GM10266 (cell line): ENCODE data around the gene UGT1A4.

Experiments used
- DNase-seq: peaks from one replicate; pipeline ENCODE4 v3.0.0; 2012; ENCODE audit errors: extremely low spot score
- TF ChIP-seq, protein P1 (sequence below): IDR thresholded peaks from 2 replicates; pipeline ENCODE4 v1.5.1; 2012; ENCODE audit warnings: mild to moderate bottlenecking, low read depth; ENCODE audit not compliant: control insufficient read depth, insufficient read depth; ENCODE audit errors: missing control alignments

UGT1A4 gene

DNA sequence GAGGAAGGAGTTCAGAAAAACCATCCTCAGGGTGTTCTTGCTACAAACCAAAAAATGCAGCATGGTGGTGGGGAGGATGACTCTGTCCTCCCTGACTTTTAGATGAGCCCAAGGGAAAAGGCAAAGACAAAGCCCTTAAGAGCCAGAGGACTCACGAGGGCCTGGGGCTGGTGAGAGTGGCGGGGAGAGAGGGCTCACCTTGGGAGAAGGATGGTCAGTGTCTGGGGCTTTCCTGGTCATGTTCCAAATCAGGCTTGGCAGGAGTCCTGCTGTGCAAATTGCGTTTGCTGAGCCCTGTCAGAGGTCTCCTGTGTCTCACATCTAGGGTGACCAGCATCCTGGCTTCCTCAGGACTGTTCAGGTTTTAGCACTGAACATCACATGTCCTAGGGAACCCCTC lies 46.2 kb downstream of the UGT1A4 start:
- DNase-seq, result no peak
- TF ChIP-seq, protein P1, sequence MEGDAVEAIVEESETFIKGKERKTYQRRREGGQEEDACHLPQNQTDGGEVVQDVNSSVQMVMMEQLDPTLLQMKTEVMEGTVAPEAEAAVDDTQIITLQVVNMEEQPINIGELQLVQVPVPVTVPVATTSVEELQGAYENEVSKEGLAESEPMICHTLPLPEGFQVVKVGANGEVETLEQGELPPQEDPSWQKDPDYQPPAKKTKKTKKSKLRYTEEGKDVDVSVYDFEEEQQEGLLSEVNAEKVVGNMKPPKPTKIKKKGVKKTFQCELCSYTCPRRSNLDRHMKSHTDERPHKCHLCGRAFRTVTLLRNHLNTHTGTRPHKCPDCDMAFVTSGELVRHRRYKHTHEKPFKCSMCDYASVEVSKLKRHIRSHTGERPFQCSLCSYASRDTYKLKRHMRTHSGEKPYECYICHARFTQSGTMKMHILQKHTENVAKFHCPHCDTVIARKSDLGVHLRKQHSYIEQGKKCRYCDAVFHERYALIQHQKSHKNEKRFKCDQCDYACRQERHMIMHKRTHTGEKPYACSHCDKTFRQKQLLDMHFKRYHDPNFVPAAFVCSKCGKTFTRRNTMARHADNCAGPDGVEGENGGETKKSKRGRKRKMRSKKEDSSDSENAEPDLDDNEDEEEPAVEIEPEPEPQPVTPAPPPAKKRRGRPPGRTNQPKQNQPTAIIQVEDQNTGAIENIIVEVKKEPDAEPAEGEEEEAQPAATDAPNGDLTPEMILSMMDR, result no peak

DNA sequence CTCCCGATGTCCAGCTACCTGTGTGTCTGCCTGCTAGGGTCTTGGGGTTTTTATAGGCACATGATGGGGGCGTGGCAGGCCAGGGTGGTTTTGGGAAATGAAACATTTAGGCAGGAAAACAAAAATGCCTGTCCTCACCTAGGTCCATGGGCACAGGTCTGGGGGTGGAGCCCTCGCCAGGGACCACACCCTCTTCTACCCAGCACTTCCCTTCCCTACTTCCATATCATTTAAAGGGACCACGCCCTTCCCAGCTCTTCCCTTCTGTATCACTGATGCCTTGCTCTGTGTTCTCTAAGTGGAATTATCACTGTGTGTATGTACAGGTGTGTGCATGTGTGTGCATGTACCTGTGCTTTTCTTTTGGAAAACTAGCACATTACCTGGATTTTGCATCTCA lies 47.9 kb downstream of the UGT1A4 start:
- TF ChIP-seq, protein P1, result no peak
- no peak for DNase-seq

DNA sequence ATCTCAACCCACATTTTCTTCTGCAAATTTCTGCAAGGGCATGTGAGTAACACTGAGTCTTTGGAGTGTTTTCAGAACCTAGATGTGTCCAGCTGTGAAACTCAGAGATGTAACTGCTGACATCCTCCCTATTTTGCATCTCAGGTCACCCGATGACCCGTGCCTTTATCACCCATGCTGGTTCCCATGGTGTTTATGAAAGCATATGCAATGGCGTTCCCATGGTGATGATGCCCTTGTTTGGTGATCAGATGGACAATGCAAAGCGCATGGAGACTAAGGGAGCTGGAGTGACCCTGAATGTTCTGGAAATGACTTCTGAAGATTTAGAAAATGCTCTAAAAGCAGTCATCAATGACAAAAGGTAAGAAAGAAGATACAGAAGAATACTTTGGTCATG lies 49.5 kb downstream of the UGT1A4 start:
- DNase-seq, result no peak
- TF ChIP-seq, protein P1, result no peak

DNA sequence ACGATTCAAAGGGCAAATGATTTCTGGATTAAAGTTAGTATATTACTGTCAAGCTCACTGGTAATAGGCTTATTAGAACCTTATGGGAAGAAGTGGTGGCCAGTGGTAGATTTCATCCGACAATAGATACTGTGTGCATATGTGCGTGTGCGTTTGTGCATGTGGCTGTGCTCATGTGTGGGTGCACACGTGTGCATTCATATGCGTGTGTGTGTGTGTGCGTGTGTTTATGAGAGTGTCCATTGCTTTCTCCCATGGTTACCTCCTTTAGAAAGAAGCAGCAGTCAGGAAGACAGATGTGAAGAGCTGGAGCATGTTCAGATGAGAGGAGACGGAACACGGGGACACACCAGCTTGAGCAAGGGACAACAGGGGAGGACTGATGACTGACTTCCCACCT lies 50.7 kb downstream of the UGT1A4 start:
- DNase-seq, result no peak
- TF ChIP-seq, protein P1, result no peak

DNA sequence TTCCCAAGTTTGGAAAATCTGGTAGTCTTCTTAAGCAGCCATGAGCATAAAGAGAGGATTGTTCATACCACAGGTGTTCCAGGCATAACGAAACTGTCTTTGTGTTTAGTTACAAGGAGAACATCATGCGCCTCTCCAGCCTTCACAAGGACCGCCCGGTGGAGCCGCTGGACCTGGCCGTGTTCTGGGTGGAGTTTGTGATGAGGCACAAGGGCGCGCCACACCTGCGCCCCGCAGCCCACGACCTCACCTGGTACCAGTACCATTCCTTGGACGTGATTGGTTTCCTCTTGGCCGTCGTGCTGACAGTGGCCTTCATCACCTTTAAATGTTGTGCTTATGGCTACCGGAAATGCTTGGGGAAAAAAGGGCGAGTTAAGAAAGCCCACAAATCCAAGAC lies 53.6 kb downstream of the UGT1A4 start:
- DNase-seq, result no peak
- TF ChIP-seq, protein P1, result no peak

DNA sequence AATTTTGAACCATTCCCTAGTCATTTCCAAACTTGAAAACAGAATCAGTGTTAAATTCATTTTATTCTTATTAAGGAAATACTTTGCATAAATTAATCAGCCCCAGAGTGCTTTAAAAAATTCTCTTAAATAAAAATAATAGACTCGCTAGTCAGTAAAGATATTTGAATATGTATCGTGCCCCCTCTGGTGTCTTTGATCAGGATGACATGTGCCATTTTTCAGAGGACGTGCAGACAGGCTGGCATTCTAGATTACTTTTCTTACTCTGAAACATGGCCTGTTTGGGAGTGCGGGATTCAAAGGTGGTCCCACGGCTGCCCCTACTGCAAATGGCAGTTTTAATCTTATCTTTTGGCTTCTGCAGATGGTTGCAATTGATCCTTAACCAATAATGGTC lies 54.0 kb downstream of the UGT1A4 start:
- TF ChIP-seq, protein P1, result no peak
- no peak for DNase-seq

DNA sequence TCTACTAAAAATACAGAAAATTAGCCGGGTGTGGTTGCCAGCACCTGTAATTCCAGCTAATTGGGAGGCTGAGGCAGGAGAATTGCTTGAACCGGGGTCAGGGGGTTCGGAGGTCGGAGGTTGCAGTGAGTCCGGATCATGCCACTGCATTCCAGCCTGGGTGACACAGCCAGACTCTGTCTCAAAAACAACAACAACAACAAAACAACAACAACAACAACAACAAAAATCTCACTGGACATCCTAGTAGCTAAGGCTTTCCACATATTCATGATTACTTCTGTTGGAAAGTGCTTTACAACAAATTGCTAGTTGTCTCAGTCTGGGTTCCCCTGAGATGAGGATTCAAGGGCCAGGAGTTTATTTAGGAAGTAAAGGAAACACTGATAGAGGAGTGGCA lies 55.3 kb downstream of the UGT1A4 start:
- DNase-seq, result no peak
- TF ChIP-seq, protein P1, result no peak
